Globus pallidus (tissue), 1 donor: Measurements from ENCODE around the gene MPST.
"Not testable (repeated sequence)": the region's sequence is repeated elsewhere in the genome, so short reads cannot be mapped to it uniquely, and the experiment has no call there.

Source experiments
- DNase-seq: peaks from one replicate; pipeline ENCODE4 v3.0.0-alpha.2; 2015; ENCODE audit warnings: low spot score

The MPST gene

DNA sequence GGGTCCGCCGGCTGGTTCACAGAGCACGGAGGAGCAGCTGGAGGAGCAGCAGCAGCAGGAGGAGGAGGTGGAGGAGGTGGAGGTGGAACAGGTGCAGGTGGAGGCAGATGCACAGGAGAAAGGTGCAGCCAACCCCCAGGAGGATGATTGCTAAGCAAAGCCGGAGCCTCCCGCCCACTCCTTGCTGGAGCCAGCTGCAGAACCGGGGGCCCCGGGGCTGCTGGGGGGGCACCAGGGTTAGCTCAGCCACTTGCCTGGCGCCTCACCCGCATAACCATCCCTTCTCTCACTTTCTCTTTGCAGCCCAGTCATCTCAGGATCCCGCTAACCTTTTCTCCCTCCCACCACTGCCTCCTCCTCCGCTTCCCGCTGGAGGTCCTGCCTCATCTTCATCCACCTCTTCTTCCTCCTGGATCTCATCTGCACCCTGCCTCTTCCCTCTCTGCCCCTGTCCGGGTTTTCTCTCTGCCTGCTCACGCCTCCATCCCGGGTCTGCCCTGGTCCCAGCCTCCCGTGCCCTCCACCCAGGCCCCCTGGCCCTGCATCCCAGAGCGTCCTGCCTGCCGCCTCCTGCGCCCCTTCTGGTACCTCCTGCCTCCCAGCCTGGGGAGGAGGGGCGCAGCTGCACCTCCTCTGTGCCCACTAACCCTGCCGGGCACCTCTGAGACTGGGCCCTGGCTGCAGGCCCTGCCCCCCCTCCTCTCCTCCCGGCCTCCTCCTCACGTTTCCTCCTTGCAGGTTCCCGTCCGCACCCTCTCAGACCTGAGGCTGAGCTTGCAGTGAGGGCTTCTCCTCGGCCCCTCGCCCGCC is 41.5 kb downstream of the MPST start:
- DNase-seq = no peak

DNA sequence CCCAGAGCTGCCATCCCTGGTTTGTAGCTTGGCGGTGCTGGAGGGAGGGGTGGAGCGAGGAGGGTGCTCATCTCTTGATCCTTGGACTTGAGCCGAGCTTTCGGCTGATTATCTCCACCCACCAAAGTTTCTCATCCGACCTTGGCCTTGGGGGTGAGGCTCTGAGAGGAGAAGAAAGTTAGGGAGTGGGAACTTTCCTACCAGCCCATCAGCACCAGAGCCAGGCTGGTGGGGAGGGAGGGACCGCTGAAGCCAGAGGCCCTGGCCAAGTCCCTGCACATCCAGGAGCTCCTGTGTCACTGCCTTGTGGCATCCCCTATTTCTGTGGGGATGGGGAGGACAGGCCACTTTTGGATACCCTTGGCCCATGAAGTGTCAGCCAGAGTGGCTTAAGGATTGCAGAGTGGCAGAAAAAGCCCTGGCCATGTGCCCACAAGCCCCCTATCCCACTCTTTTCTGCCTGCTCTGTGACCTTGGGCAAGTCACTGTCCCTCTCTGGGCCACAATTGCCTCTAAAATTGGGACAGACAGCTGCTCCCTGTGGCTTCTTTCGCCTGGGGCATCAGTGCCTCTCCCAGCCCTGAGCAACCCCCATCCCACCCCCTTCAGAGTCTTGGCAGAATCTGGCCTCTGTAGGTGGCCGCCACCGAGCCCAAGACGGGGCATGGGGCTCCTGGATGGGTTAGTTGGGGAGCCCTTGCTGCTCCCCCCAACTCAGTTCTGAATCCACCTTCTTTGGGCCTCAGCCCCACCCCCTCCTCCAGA is 42.3 kb downstream of the MPST start:
- no peak for DNase-seq

DNA sequence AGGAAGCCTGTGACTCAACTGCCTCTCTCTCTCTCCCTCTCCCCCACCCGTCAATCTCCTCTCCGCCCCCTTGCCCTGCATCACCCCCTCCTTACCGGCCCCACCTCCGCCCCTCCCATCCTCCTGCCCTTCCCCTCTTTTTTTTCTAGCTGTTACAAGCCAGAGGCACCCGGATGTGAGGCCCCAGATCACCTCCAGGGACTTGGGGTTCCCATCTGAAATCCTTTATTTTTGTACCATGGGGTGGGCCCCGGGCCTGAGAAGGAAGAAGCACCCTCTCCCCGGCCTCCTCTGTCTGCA is 42.8 kb downstream of the MPST start:
- DNase-seq = no peak

DNA sequence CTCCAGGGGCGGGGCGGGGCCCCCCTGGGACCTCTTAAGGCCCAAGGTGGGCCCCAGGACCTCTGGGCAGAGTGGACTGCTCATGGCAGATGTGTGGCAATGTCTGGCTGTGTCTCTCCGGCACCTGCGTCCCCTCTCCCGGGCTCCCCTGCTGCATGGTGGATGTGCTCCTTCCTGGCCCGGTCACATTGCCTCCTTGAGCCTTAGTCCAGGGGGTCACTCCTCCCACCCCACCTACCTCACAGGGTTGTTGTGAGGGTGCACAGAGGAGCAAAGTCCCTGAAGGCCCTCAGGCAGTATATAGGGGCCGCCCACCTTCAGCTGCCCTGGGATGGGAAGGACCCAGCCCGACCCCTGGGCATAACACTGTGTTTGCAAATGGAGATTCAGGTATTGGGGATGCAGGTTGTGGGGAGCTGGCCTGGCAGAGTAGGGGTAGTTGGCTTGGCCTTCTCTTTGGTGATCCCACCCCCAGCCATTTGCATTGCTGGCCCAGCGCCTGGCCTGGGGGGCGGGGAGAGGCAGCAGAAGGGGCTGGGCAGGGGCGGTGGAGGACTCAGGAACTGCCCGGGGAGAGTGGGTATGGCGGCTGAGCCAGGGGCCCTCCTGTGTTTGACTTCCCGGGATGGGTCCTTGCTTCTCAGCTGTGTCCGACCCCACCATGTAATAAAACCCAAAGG is 43.3 kb downstream of the MPST start:
- DNase-seq = no peak

DNA sequence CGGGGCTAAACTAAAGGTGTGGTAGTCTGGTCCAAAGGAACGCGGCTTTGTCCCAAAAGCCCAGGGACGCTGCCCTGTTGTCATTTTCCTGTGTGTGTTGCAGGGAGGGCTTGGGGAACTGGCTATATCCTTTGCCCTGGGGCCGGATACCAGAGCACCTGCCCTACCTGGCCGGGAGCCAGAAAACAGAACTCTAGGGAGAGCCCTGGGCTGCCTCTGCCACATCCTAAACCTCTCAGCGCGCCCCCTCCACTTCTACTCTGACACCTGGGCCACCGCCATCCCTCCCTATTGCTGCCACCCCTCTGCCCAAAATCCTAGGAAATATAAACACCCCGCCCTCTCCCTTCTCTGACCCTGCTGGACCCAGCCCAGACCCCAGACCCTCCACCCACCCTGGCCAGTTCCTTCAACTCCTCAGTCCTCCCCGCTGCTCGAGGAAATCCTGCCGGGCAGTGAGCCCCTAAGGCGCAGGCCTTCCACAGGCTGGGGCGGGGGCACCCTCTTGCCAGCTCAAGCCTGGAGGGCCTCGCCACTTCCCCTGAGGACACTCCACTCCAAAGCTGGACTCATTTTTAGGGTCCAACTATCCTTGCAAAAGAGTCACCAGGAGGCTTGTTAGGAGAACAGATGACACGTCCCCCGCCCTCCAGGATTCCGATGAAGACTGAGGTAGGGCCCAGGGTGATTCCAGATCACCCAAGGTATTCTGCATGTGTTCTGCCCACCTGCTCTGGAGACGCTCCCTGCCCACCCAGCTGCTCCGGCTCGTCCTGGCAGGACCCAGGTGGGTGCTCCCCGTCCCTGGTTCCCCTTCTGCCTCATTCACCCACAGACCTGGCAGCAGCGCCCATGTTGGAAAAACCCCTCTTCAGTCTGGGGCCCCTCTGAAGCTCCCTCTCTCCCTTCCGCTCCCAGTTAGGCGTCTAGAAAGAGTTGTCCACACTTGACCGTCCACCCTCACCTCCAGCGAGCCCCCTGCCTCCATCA is 44.2 kb downstream of the MPST start:
- no peak for DNase-seq

DNA sequence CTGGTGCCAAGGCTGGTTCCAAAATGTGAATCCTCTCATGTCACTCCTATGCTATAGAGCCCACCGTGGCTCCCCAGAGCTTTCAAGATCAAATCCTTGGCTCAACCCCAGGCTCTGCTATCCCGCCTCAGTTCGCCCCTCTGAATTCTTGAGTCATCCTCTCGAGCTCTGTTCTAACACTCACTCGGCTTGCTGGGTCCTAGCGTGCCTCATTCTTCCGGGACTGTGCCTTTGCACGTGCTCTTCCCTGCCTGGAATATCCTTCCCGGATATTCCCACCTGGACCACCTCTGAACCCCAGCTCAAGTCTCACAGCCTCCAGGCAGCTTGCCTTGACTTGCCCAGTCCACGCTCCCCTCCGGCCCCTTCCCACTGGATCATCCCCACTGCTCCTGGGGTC is 45.0 kb downstream of the MPST start:
- no peak for DNase-seq

DNA sequence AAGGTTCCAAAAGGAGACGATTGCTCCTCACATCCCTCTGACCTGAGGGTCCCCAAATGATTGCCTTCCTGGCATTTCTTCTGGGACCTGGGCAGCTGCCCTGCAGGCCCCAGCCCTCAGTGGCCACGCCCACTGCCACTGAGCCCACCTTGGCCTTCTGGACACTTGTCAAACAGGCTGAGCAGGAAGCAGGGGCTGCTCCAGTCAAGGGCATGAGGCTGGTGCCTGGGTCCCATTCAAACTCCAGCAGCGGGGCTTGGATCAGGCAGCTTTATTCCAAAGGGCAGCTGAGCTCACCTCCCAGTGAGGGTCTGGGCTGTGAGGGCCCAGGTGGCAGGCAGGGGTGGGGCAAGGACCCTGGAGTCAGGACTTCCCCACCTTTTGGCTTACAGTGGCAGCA is 45.6 kb downstream of the MPST start:
- no peak for DNase-seq

DNA sequence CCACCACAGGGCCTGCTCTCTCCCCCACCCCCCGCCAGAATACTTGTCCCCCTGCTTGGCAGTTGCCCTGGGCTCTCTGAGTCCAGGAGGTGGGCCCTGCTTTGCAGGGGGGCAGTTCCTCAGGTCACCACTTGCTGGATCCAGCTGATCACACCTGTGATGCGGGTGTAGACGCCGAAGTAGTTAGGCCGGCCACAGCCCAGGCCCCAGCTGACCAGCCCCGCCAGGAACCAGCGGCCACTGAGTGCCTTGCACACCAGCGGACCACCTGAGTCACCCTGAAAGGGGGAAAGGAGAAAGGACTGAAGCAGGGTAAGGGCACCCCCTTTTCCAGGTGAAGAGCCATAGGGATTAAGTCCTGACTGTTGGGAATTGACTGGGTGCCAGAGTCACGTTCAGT is 46.4 kb downstream of the MPST start:
- DNase-seq = no peak

DNA sequence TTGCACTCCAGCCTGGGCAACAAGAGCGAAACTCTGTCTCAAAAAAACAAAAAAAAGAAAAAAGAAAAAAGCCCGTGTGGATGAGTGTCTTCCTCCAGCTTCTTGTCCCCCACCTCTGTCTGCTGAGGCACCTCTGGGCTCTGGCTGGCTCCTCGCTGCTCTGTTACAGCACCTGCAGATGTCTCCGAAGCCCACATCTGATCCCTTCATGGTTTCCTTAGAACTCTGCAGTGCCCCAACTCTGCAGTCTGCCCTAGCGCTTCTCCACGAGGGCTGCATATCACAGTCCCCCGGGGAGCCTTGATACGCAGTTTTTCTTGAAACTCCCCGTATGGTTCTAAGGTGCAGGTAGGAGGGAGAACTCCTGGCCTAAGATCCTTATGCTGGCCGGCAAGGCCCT is 47.9 kb downstream of the MPST start:
- DNase-seq = no peak

DNA sequence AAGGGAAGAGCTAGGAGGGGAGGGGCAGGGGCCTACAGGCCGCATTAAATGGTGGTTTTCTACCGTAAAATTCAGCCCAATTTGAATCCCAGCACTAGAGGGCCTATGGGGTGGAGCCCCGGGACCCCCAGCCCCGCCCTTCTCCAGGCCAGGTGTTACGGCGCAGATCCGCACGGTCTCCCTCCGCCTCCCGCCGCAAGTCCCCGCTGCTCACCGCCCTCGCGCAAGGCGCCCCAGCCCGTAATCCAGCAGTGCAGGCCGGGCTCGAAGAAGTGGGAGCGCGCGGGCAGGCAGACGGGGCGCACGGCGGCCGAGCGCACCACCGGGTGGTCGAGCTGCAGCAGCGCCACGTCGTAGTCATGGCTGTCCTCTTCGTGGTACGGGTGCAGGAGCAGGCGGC is 49.3 kb downstream of the MPST start:
- no peak for DNase-seq

DNA sequence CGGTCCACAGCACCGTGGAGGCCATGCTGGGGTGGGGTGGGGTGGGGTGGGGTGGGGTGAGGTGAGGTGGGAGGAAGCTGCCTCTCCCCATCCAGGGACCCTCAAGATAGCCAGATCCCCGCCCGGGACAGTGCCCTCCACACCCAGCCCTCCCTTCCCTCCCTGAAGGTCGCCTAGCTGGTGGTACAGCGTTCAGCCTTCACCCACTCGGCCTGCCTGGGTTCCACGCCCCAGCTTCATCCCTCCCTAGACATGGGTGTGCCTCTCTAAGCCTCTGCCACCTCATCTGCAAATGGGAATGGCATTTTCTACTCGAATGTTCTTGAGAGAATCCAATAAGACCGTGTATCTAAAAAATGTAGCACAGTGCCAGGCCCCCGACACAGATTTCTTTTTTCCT is 49.8 kb downstream of the MPST start:
- no peak for DNase-seq

DNA sequence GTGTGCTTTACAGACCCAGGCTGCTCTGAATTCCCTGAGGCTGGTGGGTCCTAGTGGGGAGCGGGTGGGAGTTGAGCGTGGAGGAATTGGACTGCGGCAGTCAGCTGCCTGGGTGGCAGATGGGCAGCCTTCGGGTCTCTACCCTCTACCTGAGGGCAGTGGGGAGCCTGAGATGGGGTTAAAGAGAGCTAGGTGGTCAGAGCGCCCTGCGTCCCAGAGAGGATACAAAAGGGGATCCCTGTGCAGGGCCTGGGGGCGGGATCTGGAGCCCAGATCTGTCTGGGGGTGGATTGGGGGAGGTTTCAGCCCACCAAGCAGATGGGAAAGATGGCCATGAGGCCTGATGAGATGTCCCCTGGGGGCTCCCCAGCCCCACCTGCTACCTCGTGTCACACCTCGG is 50.2 kb downstream of the MPST start:
- no peak for DNase-seq

DNA sequence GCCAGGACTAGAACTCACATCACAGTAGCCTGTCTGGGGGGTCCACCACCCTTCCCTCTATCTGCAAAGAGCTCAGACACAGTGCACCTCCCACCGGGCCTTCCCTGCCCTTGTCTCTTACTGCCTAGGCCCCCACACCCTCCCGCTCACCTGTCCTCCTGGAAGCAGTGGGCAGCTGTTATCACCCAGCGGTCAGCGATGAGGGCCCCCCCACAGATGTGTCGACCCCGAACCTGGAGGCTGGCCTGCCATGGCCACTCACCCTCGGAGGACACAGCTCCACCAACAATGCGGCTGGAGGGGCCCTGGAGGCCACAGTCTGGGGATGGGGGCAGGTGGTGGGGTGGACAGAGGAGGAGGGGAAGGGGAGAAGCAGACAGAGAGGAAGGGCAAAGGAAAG is 50.8 kb downstream of the MPST start:
- DNase-seq = no peak

DNA sequence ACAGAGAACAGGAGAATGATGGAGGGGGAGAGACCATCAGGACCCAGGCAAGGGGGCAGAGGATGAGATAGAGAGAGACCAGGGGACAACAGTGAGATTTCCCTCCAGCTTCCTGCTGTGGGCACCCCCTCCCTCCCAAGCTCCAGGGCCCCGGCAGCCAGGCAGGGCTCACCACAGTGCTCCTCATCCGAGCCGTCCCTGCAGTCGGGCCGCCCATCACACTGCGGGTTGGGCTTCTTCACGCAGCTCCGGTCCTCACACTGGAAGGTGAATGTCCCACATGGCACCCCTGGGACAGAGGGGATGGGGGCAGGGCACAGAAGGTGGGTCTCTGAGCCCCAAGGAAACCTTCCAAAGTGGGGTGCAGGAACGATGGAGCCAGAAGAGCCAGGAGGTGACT is 51.2 kb downstream of the MPST start:
- no peak for DNase-seq

DNA sequence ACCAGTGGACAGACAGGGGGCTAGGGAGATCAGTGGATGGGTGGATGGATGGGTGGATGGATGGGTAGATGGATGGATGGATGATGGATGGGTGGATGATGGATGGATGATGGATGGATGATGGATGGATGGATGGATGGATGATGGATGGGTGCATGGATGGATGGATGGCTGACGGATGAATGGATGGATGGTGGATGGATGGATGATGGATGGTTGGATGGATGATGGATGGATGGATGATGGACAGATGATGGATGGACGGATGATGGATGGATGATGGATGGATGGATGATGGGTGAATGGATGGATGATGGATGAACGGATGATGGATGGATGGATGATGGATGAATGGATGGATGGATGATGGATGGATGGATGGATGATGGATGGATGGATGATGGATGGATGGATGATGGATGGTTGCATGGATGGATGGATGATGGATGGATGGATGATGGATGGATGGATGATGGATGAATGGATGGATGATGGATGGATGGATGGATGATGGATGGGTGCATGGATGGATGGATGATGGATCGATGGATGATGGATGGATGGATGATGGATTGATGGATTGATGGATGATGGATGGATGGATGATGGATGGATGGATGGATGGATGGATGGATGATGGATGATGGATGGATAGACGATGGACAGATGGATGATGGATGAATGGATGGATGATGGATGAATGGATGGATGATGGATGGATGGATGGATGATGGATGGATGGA is 52.5 kb downstream of the MPST start:
- not testable (repeated sequence) for DNase-seq

DNA sequence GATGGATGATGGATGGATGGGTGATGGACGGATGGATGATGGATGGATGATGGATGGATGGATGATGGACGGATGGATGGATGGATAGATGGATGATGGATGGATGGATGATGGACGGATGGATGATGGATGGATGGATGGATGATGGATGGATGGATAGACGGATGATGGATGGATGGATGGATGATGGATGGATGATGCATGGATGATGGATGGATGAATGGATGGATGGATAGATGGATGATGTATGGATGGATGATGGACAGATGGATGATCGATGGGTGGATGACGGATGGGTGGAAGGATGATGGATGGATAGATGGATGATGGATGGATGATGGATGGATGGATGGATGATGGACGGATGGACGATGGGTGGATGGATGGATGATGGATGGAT is 53.1 kb downstream of the MPST start:
- DNase-seq = no peak

DNA sequence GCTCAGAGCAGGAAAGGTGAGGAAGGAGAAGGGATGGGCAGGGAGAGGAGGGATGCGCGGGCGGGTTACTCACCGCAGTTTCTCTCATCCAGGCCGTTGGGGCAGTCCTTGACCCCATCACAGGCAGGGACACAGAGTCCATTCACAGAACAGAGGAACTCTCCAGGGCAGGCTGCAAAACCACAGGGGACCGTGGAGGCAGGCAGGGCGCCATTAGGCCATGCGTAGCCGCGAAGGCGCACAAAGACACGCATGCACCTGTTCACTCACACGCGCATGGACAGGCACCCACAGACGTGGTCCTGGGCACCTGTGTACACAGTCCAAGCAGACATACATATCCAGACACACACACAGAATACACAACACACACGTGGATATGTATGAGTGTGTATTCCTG is 55.0 kb downstream of the MPST start:
- no peak for DNase-seq

DNA sequence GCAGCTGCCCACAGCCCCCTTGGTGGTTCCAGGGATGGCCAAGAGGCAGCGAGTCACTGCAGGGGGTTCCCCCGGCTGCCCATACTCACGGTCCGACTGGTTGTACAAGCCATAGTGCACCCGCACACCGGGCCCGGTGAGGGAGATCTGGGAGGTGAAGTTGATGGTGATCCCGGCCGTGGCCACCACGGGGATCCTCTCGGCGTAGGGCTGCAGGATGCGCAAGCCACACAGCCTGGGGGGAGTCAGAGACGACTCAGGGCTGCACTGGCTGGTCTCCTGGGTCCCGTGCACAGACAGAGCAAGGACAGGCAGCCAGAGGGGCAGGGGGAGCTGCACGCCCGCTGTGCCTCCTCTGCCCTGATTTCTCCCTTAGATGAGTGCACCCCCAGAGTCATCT is 55.5 kb downstream of the MPST start:
- DNase-seq = no peak

DNA sequence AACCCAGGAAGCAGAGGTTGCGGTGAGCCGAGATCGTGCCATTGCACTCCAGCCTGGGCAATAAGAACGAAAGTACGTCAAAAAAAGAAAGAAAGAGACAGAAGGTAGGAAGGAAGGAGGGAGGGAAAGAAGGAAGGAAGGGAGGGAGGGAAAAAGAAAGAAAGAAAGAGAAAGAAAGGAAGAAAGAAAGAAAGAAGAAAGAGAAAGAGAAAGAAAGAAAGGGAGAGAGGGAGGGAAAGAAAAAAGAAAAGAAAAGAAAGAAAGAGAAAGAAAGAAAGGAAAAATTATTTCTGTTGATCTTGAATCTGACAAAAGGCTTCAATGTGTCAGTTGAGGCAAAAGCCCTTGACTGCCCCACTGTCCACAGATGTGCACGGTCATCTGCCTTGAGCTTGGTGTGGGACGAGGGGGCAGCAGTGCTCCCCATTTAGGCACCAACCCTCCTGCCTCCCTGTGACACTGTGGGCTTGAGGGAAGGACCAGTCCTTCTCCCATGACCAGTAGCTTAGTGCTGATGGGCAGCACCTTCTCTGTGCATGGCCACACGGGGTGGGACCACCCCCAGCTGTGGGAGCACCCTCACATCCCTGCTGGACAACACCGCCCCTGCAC is 56.4 kb downstream of the MPST start:
- DNase-seq = no peak

DNA sequence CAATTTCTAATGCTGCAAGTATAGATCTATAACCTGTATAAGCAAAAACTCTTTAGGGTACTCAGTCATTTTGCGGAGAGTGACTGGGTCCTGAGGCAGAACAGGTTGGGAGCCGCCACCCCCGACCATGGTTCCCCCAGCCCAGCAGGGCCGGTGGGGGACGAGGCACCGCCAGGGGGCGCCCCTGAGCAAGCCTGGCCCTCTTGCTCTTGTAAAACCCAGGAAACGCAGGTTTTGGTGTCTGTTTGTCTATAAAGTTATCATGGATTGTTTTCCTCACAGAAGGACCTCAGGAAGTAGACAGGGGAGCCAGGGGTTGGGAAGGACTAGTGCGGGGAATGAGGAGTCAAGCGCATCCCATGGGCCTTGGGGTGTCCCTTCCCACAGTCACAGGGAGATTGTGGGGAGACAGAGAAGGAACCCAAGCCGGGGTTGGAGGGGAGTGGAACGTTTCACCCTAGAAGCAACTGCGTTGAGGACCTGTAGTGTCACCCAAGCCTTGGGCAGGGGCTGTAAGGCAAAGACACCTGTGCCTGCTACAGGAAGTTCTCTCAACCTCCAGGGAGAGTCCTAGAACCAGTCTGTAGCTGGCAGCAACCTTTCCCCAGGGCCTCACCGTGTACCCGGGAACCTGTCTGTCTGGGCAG is 58.4 kb downstream of the MPST start:
- DNase-seq = peak; percentile 8
